MCF 10A (cell line): ENCODE data around the gene DEFB115. TPM values are rescaled to one million over a fixed set of nuclear protein-coding genes. Genes with fewer than 3 reads are reported as not detected.

Experiments used
- Bru-seq: library from RNA; stranded (reverse); fragments of 400-500 nt; gene quantifications from one replicate; lab custom pipeline; 2021; lab: Mats Ljungman, UMichigan
- BruChase-seq, 2 experiments: library from RNA; stranded (reverse); fragments of 400-500 nt; gene quantifications; one replicate each; lab custom pipeline; 2021; lab: Mats Ljungman, UMichigan
- BruUV-seq: library from RNA; stranded (reverse); fragments of 400-500 nt; replicated peaks from 2 replicates; lab custom pipeline; 2021; lab: Mats Ljungman, UMichigan
- CTCF ChIA-PET: fragments of 300-600 bp; sonication (Branson Sonifier 250); formaldehyde crosslinking; extraction: SDS; loops from one replicate; lab custom pipeline; 2021; ENCODE audit warnings: antibody characterized with exemption, inconsistent platforms; lab: Yijun Ruan, JAX
- POLR2A ChIA-PET: fragments of 300-600, 350-650 bp; sonication (Branson Sonifier 250); formaldehyde crosslinking; extraction: SDS; loops from one replicate; lab custom pipeline; 2020; ENCODE audit warnings: antibody characterized with exemption, inconsistent platforms; lab: Yijun Ruan, JAX
- DNase-seq: peaks from one replicate; pipeline ENCODE4 v3.0.0-alpha.2; 2018; ENCODE audit not compliant: unreplicated experiment
- H3K27ac Mint-ChIP-seq: one replicate; pipeline ENCODE4 v1.8.0; 2022; ENCODE audit warnings: mild to moderate bottlenecking, low read depth, mixed read lengths; ENCODE audit not compliant: unreplicated experiment
- H3K27me3 Mint-ChIP-seq: one replicate; pipeline ENCODE4 v1.8.0; 2022; ENCODE audit warnings: mixed read lengths; ENCODE audit not compliant: insufficient read depth, unreplicated experiment
- H3K36me3 Mint-ChIP-seq: one replicate; pipeline ENCODE4 v1.8.0; 2022; ENCODE audit warnings: mild to moderate bottlenecking, moderate library complexity, mixed read lengths; ENCODE audit not compliant: insufficient read depth, unreplicated experiment
- H3K4me1 Mint-ChIP-seq: one replicate; pipeline ENCODE4 v1.8.0; 2022; ENCODE audit warnings: mixed read lengths; ENCODE audit not compliant: insufficient read depth, unreplicated experiment
- H3K4me3 Mint-ChIP-seq: one replicate; pipeline ENCODE4 v1.8.0; 2022; ENCODE audit warnings: mild to moderate bottlenecking, moderate library complexity, mixed read lengths; ENCODE audit not compliant: unreplicated experiment
- H3K9me3 Mint-ChIP-seq: one replicate; pipeline ENCODE4 v1.8.0; 2022; ENCODE audit warnings: mixed read lengths; ENCODE audit not compliant: unreplicated experiment
- intact Hi-C: fragments of 100-400 bp; cut with micrococcal nuclease; formaldehyde crosslinking; loops from 2 replicates; pipeline ENCODE4 v1.14.1; 2022
- long read RNA-seq: library from polyadenylated mRNA; stranded (forward); transcript quantifications from one replicate; pipeline ENCODE4 v2.0.0, GENCODE V29; 2022
- total RNA-seq: library from RNA; stranded (reverse); gene quantifications from 2 replicates; pipeline ENCODE4 v1.2.3, GENCODE V29; 2022
- TF ChIP-seq, protein P1 (sequence below): fragments of 200-600 bp; IDR thresholded peaks from one replicate; pipeline ENCODE4 v1.8.0; 2022; ENCODE audit warnings: antibody characterized with exemption, mild to moderate bottlenecking; ENCODE audit not compliant: unreplicated experiment

DEFB115 gene
- total RNA-seq (not detected in 2 replicates), Bru-seq, nascent RNA (not detected), BruChase-seq, experiment 1, labeled RNA remaining after a 6-hour chase (not detected), BruChase-seq, experiment 2, labeled RNA remaining after a 2-hour chase (not detected)
- long read RNA-seq = 0 reads

DNA sequence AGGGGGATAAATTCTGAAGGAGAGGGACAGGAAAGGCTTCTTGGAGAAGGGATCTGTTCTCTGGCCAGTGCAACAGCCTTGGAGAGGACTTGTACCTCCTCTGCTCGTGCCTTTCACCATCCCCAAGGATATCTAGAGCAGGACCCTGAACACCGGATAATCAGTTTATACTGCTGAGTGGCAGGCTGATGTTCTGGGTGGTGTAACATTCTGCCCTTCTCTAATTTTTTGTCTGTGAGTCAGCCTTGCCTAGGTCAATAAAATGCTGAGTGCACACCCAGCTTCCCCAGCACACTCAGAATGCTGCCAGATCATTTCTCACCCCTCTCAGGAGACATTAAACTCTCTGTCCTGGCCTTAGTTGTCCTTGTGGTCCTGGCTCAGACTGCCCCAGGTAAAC is at the start of gene DEFB115:
TSS of gene DEFB115 (plus strand) at position 301 of the 400 bp plus-strand sequence. CDS start at position 301, 0 bp downstream.
- no peak for DNase-seq
- TF ChIP-seq, protein P1, sequence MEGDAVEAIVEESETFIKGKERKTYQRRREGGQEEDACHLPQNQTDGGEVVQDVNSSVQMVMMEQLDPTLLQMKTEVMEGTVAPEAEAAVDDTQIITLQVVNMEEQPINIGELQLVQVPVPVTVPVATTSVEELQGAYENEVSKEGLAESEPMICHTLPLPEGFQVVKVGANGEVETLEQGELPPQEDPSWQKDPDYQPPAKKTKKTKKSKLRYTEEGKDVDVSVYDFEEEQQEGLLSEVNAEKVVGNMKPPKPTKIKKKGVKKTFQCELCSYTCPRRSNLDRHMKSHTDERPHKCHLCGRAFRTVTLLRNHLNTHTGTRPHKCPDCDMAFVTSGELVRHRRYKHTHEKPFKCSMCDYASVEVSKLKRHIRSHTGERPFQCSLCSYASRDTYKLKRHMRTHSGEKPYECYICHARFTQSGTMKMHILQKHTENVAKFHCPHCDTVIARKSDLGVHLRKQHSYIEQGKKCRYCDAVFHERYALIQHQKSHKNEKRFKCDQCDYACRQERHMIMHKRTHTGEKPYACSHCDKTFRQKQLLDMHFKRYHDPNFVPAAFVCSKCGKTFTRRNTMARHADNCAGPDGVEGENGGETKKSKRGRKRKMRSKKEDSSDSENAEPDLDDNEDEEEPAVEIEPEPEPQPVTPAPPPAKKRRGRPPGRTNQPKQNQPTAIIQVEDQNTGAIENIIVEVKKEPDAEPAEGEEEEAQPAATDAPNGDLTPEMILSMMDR = no peak
- intact Hi-C loops = no loop called here
- no peaks in the 10 kb centered on the region for H3K36me3 Mint-ChIP-seq
- CTCF ChIA-PET = interaction anchor here (0.6 to 0.8 kb wide), 2 partner anchors 245 to 355 kb away, joined by 3 to 5 read pairs; no protein-coding TSS in a partner anchor
- H3K9me3 Mint-ChIP-seq = peaks cover 11% of the 10 kb centered on the region
- BruUV-seq = no TSS peak
- POLR2A ChIA-PET = no interaction called here
- no peak within 1 kb of the TSS for H3K27ac Mint-ChIP-seq
- H3K4me3 Mint-ChIP-seq = no peak within 1 kb of the TSS
- no peaks in the 10 kb centered on the region for H3K4me1 Mint-ChIP-seq
- no peaks in the 10 kb centered on the region for H3K27me3 Mint-ChIP-seq

- DNase-seq = no peak
- H3K9me3 Mint-ChIP-seq = no peaks in the 10 kb centered on the region
- H3K4me3 Mint-ChIP-seq = no peak overlapping the region
- TF ChIP-seq, protein P1 = no peak
- H3K4me1 Mint-ChIP-seq = no peaks in the 10 kb centered on the region
- intact Hi-C loops = no loop called here
- H3K36me3 Mint-ChIP-seq = no peaks in the 10 kb centered on the region
- CTCF ChIA-PET = no interaction called here
- no TSS peak for BruUV-seq
- no peaks in the 10 kb centered on the region for H3K27me3 Mint-ChIP-seq
- POLR2A ChIA-PET = no interaction called here
- H3K27ac Mint-ChIP-seq = no peak overlapping the region
Observed at GRCh38 chr20:31236953-31237352, 20.5 kb upstream of the DEFB115 start.

- H3K27me3 Mint-ChIP-seq = no peaks in the 10 kb centered on the region
- intact Hi-C loops = no loop called here
- no peaks in the 10 kb centered on the region for H3K9me3 Mint-ChIP-seq
- TF ChIP-seq, protein P1 = no peak
- CTCF ChIA-PET = no interaction called here
- H3K4me1 Mint-ChIP-seq = no peaks in the 10 kb centered on the region
- H3K27ac Mint-ChIP-seq = no peak overlapping the region
- POLR2A ChIA-PET = no interaction called here
- no peak overlapping the region for H3K4me3 Mint-ChIP-seq
- no peak for DNase-seq
- no TSS peak for BruUV-seq
- no peaks in the 10 kb centered on the region for H3K36me3 Mint-ChIP-seq
Observed at GRCh38 chr20:31237763-31238162, 19.7 kb upstream of the DEFB115 start.

DNA sequence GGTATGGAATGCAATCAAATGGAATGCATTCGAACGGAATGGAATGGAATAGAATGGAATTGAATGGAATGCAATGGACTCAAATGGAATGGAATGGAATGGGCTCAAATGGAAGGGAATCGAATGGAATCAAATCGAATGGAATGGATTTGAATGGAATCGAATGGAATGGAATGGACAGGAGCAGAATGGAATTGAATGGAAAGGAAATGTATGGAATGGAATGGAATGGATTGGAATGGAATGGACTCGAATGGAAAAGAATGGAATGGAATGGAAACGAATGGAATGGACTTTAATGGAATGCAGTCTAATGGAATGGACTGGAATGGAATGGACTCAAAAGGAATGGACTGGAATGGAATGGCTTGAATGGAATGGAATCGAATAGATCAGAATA is 18.3 kb upstream of the DEFB115 start:
- no TSS peak for BruUV-seq
- Mint-ChIP-seq H3K27ac (no peak overlapping the region), H3K9me3 (no peaks in the 10 kb centered on the region), H3K27me3 (no peaks in the 10 kb centered on the region), H3K36me3 (no peaks in the 10 kb centered on the region), H3K4me1 (no peaks in the 10 kb centered on the region), H3K4me3 (no peak overlapping the region)
- intact Hi-C loops = no loop called here
- ChIA-PET POLR2A (no interaction called here), CTCF (no interaction called here)
- TF ChIP-seq, protein P1 = no peak
- no peak for DNase-seq
